GM12891 (cell line): Measurements from ENCODE around the gene PSME3IP1.

Experiments
- POLR2AphosphoS5 ChIP-seq: IDR thresholded peaks from 2 replicates; pipeline ENCODE4 v1.6.1; 2011; ENCODE audit warnings: low read depth, low read length, control low read depth
- TAF1 ChIP-seq: IDR thresholded peaks from 2 replicates; pipeline ENCODE4 v1.6.1; 2011; ENCODE audit warnings: low read depth, low read length, control low read depth

GRCh38 chr16:57184113-57184512 is 1.7 kb downstream of the PSME3IP1 start:
- TF ChIP-seq POLR2AphosphoS5, result no peak
- no peak for TF ChIP-seq TAF1
